GM23338 (cell line): ENCODE data around the gene ASB16. TPM values are rescaled to one million over a fixed set of nuclear protein-coding genes. Genes with fewer than 3 reads are reported as not detected.

Source experiments
- ATAC-seq: fragments of 200-7000 bp; cut with Tn5 transposase; 3 replicates; pipeline ENCODE4 v1.9.1; 2020
- DNase-seq: peaks from one replicate; pipeline ENCODE4 v3.0.0-alpha.2; 2015; ENCODE audit warnings: low spot score
- H2AFZ ChIP-seq: fragments of 200-600 bp; sonication (generic); 2 replicates; pipeline ENCODE4 v1.8.0; 2016; ENCODE audit warnings: antibody characterized with exemption, mild to moderate bottlenecking, moderate library complexity
- H3F3A ChIP-seq: fragments of 200-600 bp; sonication (generic); replicated peaks from 2 replicates; pipeline ENCODE4 v1.8.0; 2017; ENCODE audit warnings: antibody characterized with exemption, mixed run types, low read depth
- H3K27ac ChIP-seq: fragments of 200-600 bp; sonication (generic); 2 replicates; pipeline ENCODE4 v1.6.1; 2016; ENCODE audit warnings: low read depth
- H3K27me3 ChIP-seq: fragments of 200-600 bp; sonication (generic); 2 replicates; pipeline ENCODE4 v1.8.0; 2016; ENCODE audit warnings: mild to moderate bottlenecking, mixed run types, moderate library complexity; ENCODE audit not compliant: insufficient read depth
- H3K36me3 ChIP-seq: fragments of 200-600 bp; sonication (generic); 2 replicates; pipeline ENCODE4 v1.8.0; 2016; ENCODE audit warnings: mild to moderate bottlenecking; ENCODE audit not compliant: insufficient read depth
- H3K4me1 ChIP-seq: fragments of 200-600 bp; sonication (generic); 2 replicates; pipeline ENCODE4 v1.8.0; 2016; ENCODE audit warnings: mild to moderate bottlenecking, moderate library complexity; ENCODE audit not compliant: insufficient read depth
- H3K4me2 ChIP-seq: fragments of 200-600 bp; sonication (generic); 2 replicates; pipeline ENCODE4 v1.7.1; 2017; ENCODE audit warnings: mixed run types
- H3K4me3 ChIP-seq: fragments of 200-600 bp; sonication (generic); 2 replicates; pipeline ENCODE4 v1.6.1; 2016; ENCODE audit warnings: mixed run types
- H3K79me2 ChIP-seq: fragments of 200-600 bp; sonication (generic); replicated peaks from 2 replicates; pipeline ENCODE4 v1.8.0; 2017; ENCODE audit warnings: mild to moderate bottlenecking; ENCODE audit not compliant: insufficient read depth
- H3K9me2 ChIP-seq: fragments of 200-600 bp; sonication (generic); 2 replicates; pipeline ENCODE4 v1.8.0; 2017; ENCODE audit not compliant: insufficient read depth
- H4K20me1 ChIP-seq: fragments of 200-600 bp; sonication (generic); replicated peaks from 2 replicates; pipeline ENCODE4 v1.8.0; 2017; ENCODE audit warnings: mild to moderate bottlenecking; ENCODE audit not compliant: insufficient read depth
- H3K27ac Mint-ChIP-seq: 2 replicates; pipeline ENCODE4 v1.8.0; 2020; ENCODE audit warnings: inconsistent platforms, mild to moderate bottlenecking, moderate library complexity, mixed read lengths
- H3K27me3 Mint-ChIP-seq: 3 replicates; pipeline ENCODE4 v1.8.0; 2022; ENCODE audit warnings: low read depth, mild to moderate bottlenecking, moderate library complexity, mixed read lengths, inconsistent platforms; ENCODE audit not compliant: insufficient read depth, poor library complexity
- H3K36me3 Mint-ChIP-seq: 3 replicates; pipeline ENCODE4 v1.8.0; 2021; ENCODE audit warnings: low read depth, mild to moderate bottlenecking, inconsistent platforms, moderate library complexity, mixed read lengths
- H3K4me1 Mint-ChIP-seq: 3 replicates; pipeline ENCODE4 v1.8.0; 2020; ENCODE audit warnings: mild to moderate bottlenecking, inconsistent platforms, mixed read lengths
- H3K4me3 Mint-ChIP-seq: 3 replicates; pipeline ENCODE4 v1.8.0; 2021; ENCODE audit warnings: moderate library complexity, mild to moderate bottlenecking, inconsistent platforms, mixed read lengths
- H3K9me3 Mint-ChIP-seq: 3 replicates; pipeline ENCODE4 v1.8.0; 2020; ENCODE audit warnings: moderate library complexity, mild to moderate bottlenecking, inconsistent platforms, mixed read lengths
- CREB1 ChIP-seq: fragments of 250-450 bp; sonication (Bioruptor Pico); IDR thresholded peaks from 2 replicates; pipeline ENCODE4 v1.5.0; 2020; ENCODE audit warnings: low read depth, mild to moderate bottlenecking, moderate library complexity
- EZH2 ChIP-seq: fragments of 200-600 bp; sonication (generic); IDR thresholded peaks from one replicate; pipeline ENCODE4 v1.8.0; 2017; ENCODE audit warnings: antibody characterized with exemption, mild to moderate bottlenecking, low read depth; ENCODE audit not compliant: unreplicated experiment
- EZH2phosphoT487 ChIP-seq: fragments of 200-600 bp; sonication (generic); IDR thresholded peaks from one replicate; pipeline ENCODE4 v1.8.1; 2018; ENCODE audit warnings: antibody characterized with exemption; ENCODE audit not compliant: unreplicated experiment
- JUNB ChIP-seq: IDR thresholded peaks from one replicate; pipeline ENCODE4 v1.6.1; 2016; ENCODE audit warnings: antibody characterized with exemption; ENCODE audit not compliant: unreplicated experiment
- NANOG ChIP-seq: IDR thresholded peaks from 2 replicates; pipeline ENCODE4 v1.6.1; 2016; ENCODE audit warnings: antibody characterized with exemption, borderline replicate concordance
- POLR2AphosphoS5 ChIP-seq: IDR thresholded peaks from 2 replicates; pipeline ENCODE4 v1.6.1; 2016; ENCODE audit warnings: antibody characterized with exemption, low read depth
- STAT1 ChIP-seq: IDR thresholded peaks from one replicate; pipeline ENCODE4 v1.6.1; 2016; ENCODE audit warnings: antibody characterized with exemption; ENCODE audit not compliant: unreplicated experiment
- ZNF114 ChIP-seq: fragments of 250-450 bp; sonication (Bioruptor Pico); IDR thresholded peaks from 2 replicates; pipeline ENCODE4 v1.5.0; 2020; ENCODE audit warnings: mild to moderate bottlenecking, moderate library complexity
- ZNF331 ChIP-seq: fragments of 250-450 bp; sonication (Bioruptor Pico); IDR thresholded peaks from 2 replicates; pipeline ENCODE4 v1.5.0; 2020; ENCODE audit warnings: low read depth, mild to moderate bottlenecking, moderate library complexity
- polyA plus RNA-seq: library from polyadenylated mRNA; unstranded; fragments of >200 nt; fragmentation: Nextera tagmentation; extraction: Ambion mirVana; gene quantifications from 2 replicates; pipeline ENCODE4 v1.2.1, GENCODE V29; 2016
- total RNA-seq: library from RNA; depleted of rRNA; stranded (reverse); fragments of >200 nt; shearing (Covaris generic); gene quantifications from 2 replicates; pipeline ENCODE4 v1.2.3, GENCODE V29; 2014
- TF ChIP-seq, protein P1 (sequence below), 2 experiments: fragments of 200-600 bp in 1 of 2; sonication (generic) in 1 of 2; conservative IDR thresholded peaks; 2 replicates each; pipeline versions ENCODE4 v1.5.1 to v1.6.1; 2016 to 2017; ENCODE audit warnings: antibody characterized with exemption in 2 of 2, low read depth in 2 of 2, mild to moderate bottlenecking in 2 of 2, moderate library complexity in 1 of 2
- TF ChIP-seq, protein P2 (sequence below): fragments of 250-450 bp; sonication (Bioruptor Pico); IDR thresholded peaks from 2 replicates; pipeline ENCODE4 v1.5.0; 2020; ENCODE audit warnings: mild to moderate bottlenecking, moderate library complexity
- TF ChIP-seq, protein P3 (sequence below): IDR thresholded peaks from 2 replicates; pipeline ENCODE4 v1.6.1; 2016; ENCODE audit warnings: antibody characterized with exemption

ASB16 gene
- total and polyA plus RNA-seq, 2 experiments from 2014 or later: 0.47 TPM; not detected in 1

DNA sequence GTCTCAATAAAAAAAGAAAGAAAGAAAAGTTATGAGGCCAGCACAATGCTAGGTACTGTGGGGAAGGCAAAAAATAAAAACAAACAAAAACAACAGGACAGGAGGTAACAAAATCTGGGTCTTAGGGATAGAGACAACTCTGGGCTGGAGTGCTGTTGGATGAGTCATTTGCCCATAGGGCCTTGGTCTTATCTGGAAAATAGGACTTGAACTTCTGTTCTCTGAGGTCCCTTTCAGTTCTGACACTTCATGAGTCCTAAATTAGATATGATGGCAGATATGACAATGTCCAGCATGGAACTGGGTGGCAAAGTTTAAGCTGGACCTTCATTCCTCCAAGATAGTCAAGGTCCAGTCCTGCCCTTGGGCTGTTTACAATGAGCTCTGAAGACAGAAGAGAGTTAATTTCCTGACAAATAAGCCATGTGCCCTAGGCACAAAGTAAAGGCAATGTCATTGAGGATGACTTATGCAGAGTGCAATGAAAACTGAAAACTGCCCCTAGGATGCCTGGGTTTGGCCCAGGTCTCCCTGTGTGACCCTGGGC, 38.2 kb upstream of the ASB16 start (continued):
- TF ChIP-seq, protein P1, sequence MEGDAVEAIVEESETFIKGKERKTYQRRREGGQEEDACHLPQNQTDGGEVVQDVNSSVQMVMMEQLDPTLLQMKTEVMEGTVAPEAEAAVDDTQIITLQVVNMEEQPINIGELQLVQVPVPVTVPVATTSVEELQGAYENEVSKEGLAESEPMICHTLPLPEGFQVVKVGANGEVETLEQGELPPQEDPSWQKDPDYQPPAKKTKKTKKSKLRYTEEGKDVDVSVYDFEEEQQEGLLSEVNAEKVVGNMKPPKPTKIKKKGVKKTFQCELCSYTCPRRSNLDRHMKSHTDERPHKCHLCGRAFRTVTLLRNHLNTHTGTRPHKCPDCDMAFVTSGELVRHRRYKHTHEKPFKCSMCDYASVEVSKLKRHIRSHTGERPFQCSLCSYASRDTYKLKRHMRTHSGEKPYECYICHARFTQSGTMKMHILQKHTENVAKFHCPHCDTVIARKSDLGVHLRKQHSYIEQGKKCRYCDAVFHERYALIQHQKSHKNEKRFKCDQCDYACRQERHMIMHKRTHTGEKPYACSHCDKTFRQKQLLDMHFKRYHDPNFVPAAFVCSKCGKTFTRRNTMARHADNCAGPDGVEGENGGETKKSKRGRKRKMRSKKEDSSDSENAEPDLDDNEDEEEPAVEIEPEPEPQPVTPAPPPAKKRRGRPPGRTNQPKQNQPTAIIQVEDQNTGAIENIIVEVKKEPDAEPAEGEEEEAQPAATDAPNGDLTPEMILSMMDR (conservative IDR thresholded peaks at IDR 0.05; ENCODE audit: low read depth in 2 of 2): no peak
- no peak for TF ChIP-seq NANOG

DNA sequence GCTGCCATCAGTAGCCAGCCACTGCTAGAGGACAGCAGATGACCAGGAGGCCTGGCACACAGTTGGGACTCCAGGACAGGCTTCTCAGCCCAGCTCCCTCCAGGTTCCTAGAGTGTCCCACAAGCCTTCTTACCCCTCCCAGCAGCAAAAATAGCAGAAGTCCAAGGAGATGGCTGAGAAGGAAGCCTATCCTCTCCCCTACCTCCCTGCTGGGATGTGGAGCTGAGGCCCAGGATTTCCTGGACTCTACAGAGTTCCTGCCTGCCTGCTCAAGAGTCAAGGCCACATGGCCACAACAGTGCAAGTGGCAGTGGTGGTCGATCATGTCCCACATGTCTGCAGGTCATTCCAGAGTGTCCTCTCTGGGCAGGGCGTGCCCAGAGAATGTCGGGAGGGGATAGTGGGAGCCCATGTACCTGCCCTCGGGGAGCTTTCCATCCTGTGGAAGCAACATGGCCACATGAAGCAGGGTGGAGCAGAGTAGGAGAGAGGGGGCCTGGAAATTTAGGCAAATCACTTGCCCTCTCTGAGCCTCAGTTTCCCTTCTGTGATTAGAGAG, 36.5 kb upstream of the ASB16 start:
- no peaks in the 10 kb centered on the region for H3K27me3 ChIP-seq
- peaks cover 11% of the 10 kb centered on the region for H3K27me3 Mint-ChIP-seq
- H3K4me2 ChIP-seq: no peak overlapping the region
- no peak overlapping the region for H3K27ac Mint-ChIP-seq
- H3K4me1 Mint-ChIP-seq: peaks cover 16% of the 10 kb centered on the region
- H3K79me2 ChIP-seq: no peaks in the 10 kb centered on the region
- H3K9me3 Mint-ChIP-seq: no peaks in the 10 kb centered on the region
- no peak overlapping the region for H2AFZ ChIP-seq
- H3K9me2 ChIP-seq: no peaks in the 10 kb centered on the region
- H3K27ac ChIP-seq: no peak overlapping the region
- TF ChIP-seq, protein P2, sequence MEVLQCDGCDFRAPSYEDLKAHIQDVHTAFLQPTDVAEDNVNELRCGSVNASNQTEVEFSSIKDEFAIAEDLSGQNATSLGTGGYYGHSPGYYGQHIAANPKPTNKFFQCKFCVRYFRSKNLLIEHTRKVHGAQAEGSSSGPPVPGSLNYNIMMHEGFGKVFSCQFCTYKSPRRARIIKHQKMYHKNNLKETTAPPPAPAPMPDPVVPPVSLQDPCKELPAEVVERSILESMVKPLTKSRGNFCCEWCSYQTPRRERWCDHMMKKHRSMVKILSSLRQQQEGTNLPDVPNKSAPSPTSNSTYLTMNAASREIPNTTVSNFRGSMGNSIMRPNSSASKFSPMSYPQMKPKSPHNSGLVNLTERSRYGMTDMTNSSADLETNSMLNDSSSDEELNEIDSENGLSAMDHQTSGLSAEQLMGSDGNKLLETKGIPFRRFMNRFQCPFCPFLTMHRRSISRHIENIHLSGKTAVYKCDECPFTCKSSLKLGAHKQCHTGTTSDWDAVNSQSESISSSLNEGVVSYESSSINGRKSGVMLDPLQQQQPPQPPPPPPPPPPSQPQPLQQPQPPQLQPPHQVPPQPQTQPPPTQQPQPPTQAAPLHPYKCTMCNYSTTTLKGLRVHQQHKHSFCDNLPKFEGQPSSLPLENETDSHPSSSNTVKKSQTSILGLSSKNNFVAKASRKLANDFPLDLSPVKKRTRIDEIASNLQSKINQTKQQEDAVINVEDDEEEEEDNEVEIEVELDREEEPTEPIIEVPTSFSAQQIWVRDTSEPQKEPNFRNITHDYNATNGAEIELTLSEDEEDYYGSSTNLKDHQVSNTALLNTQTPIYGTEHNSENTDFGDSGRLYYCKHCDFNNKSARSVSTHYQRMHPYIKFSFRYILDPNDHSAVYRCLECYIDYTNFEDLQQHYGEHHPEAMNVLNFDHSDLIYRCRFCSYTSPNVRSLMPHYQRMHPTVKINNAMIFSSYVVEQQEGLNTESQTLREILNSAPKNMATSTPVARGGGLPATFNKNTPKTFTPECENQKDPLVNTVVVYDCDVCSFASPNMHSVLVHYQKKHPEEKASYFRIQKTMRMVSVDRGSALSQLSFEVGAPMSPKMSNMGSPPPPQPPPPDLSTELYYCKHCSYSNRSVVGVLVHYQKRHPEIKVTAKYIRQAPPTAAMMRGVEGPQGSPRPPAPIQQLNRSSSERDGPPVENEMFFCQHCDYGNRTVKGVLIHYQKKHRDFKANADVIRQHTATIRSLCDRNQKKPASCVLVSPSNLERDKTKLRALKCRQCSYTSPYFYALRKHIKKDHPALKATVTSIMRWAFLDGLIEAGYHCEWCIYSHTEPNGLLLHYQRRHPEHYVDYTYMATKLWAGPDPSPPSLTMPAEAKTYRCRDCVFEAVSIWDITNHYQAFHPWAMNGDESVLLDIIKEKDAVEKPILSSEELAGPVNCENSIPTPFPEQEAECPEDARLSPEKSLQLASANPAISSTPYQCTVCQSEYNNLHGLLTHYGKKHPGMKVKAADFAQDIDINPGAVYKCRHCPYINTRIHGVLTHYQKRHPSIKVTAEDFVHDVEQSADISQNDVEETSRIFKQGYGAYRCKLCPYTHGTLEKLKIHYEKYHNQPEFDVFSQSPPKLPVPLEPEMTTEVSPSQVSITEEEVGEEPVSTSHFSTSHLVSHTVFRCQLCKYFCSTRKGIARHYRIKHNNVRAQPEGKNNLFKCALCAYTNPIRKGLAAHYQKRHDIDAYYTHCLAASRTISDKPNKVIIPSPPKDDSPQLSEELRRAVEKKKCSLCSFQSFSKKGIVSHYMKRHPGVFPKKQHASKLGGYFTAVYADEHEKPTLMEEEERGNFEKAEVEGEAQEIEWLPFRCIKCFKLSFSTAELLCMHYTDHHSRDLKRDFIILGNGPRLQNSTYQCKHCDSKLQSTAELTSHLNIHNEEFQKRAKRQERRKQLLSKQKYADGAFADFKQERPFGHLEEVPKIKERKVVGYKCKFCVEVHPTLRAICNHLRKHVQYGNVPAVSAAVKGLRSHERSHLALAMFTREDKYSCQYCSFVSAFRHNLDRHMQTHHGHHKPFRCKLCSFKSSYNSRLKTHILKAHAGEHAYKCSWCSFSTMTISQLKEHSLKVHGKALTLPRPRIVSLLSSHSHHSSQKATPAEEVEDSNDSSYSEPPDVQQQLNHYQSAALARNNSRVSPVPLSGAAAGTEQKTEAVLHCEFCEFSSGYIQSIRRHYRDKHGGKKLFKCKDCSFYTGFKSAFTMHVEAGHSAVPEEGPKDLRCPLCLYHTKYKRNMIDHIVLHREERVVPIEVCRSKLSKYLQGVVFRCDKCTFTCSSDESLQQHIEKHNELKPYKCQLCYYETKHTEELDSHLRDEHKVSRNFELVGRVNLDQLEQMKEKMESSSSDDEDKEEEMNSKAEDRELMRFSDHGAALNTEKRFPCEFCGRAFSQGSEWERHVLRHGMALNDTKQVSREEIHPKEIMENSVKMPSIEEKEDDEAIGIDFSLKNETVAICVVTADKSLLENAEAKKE (CRISPR knock-in tag): no peak
- TF ChIP-seq EZH2 (no peak), STAT1 (no peak), ZNF331 (CRISPR knock-in tag) (no peak), EZH2phosphoT487 (no peak), POLR2AphosphoS5 (no peak), CREB1 (CRISPR knock-in tag) (no peak), JUNB (no peak), ZNF114 (CRISPR knock-in tag) (no peak), NANOG (no peak)
- TF ChIP-seq, protein P1 (conservative IDR thresholded peaks at IDR 0.05; ENCODE audit: low read depth in 2 of 2): no peak
- TF ChIP-seq, protein P3, sequence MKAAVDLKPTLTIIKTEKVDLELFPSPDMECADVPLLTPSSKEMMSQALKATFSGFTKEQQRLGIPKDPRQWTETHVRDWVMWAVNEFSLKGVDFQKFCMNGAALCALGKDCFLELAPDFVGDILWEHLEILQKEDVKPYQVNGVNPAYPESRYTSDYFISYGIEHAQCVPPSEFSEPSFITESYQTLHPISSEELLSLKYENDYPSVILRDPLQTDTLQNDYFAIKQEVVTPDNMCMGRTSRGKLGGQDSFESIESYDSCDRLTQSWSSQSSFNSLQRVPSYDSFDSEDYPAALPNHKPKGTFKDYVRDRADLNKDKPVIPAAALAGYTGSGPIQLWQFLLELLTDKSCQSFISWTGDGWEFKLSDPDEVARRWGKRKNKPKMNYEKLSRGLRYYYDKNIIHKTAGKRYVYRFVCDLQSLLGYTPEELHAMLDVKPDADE: no peak
- H3K4me1 ChIP-seq: peaks cover 15% of the 10 kb centered on the region
- H3F3A ChIP-seq: peaks cover 10% of the 10 kb centered on the region
- no peak overlapping the region for H3K4me3 ChIP-seq
- H3K36me3 ChIP-seq: no peaks in the 10 kb centered on the region
- no peak overlapping the region for H3K4me3 Mint-ChIP-seq
- DNase-seq (no peak), ATAC-seq (no peak)
- H4K20me1 ChIP-seq: no peaks in the 10 kb centered on the region
- 0 out of 3 replicates have a peak, but pooled peaks cover 2% of the 10 kb centered on the region for H3K36me3 Mint-ChIP-seq
